Endothelial cell of umbilical vein (primary cell): ENCODE data around the gene FLVCR2. TPM values are rescaled to one million over a fixed set of nuclear protein-coding genes. Genes with fewer than 3 reads are reported as not detected.

ENCODE experiments used
- BruUV-seq: library from RNA; stranded (reverse); fragments of 400-500 nt; replicated peaks from 2 replicates; lab custom pipeline; 2021; lab: Mats Ljungman, UMichigan
- CTCF ChIA-PET: fragments of 300-600, 350-600 bp; sonication (Branson Sonifier 250); formaldehyde crosslinking; loops from one replicate; lab custom pipeline; 2021; ENCODE audit warnings: antibody characterized with exemption, inconsistent platforms; lab: Charles Lee
- POLR2A ChIA-PET: fragments of 300-600, 350-600 bp; sonication (Branson Sonifier 250); formaldehyde crosslinking; loops from one replicate; lab custom pipeline; 2021; ENCODE audit warnings: antibody characterized with exemption, inconsistent platforms; lab: Charles Lee
- DNase-seq: peaks from one replicate; pipeline ENCODE4 v3.0.0-alpha.2; 2011; ENCODE audit warnings: low read depth, low spot score
- FAIRE-seq: peaks from 2 replicates; lab custom pipeline; 2011; peaks lifted over from hg19 to GRCh38; lab: Jason Lieb, UNC
- H2AFZ ChIP-seq: 2 replicates; pipeline ENCODE4 v1.6.0; 2012; ENCODE audit warnings: low read depth, low read length, control low read depth, inconsistent platforms
- H3K27ac ChIP-seq: 2 replicates; pipeline ENCODE4 v1.5.1; 2011; ENCODE audit warnings: low read depth, mild to moderate bottlenecking, control low read depth, low read length, moderate library complexity; ENCODE audit not compliant: insufficient read depth
- H3K27me3 ChIP-seq, 2 experiments: 2 replicates each; pipeline versions ENCODE4 v1.6.0 to v1.6.1; 2011; ENCODE audit warnings: low read length in 2 of 2, mixed read lengths in 1 of 2; ENCODE audit not compliant: control insufficient read depth in 2 of 2, insufficient read depth in 2 of 2
- H3K36me3 ChIP-seq, 2 experiments: 2 replicates in 1 of 2; 3 replicates in 1 of 2; pipeline ENCODE4 v1.5.1; 2011; ENCODE audit warnings: low read length in 2 of 2, mild to moderate bottlenecking in 1 of 2, moderate library complexity in 1 of 2; ENCODE audit not compliant: control insufficient read depth in 2 of 2, insufficient read depth in 2 of 2; ENCODE audit errors: extremely low read depth in 1 of 2
- H3K4me1 ChIP-seq: 3 replicates; pipeline ENCODE4 v1.5.1; 2011; ENCODE audit warnings: mild to moderate bottlenecking, low read length; ENCODE audit not compliant: control insufficient read depth, insufficient read depth; ENCODE audit errors: extremely low read depth
- H3K4me2 ChIP-seq: 2 replicates; pipeline ENCODE4 v1.6.1; 2011; ENCODE audit warnings: low read length, control low read depth, mixed read lengths; ENCODE audit not compliant: insufficient read depth
- H3K4me3 ChIP-seq, 3 experiments: fragments of 200-600 bp in 1 of 3; sonication (generic), shearing (Covaris generic) in 1 of 3; replicated peaks in 1 of 3; 2 replicates each; pipeline ENCODE4 v1.5.1; 2011 to 2016; ENCODE audit warnings: control low read depth in 3 of 3, low read length in 3 of 3, mild to moderate bottlenecking in 2 of 3, inconsistent platforms in 1 of 3, low read depth in 1 of 3, moderate library complexity in 1 of 3; ENCODE audit not compliant: insufficient read depth in 1 of 3
- H3K79me2 ChIP-seq: 2 replicates; pipeline ENCODE4 v1.6.0; 2012; ENCODE audit warnings: low read length, inconsistent platforms; ENCODE audit not compliant: control insufficient read depth, insufficient read depth
- H3K9ac ChIP-seq: replicated peaks from 2 replicates; pipeline ENCODE3; 2011; ENCODE audit warnings: low read length, control low read depth; ENCODE audit not compliant: insufficient read depth; ENCODE audit errors: extremely low read depth
- H3K9me1 ChIP-seq: replicated peaks from 3 replicates; pipeline ENCODE4 v1.6.0; 2011; ENCODE audit warnings: mild to moderate bottlenecking, low read length; ENCODE audit not compliant: control insufficient read depth, insufficient read depth; ENCODE audit errors: extremely low read depth
- H3K9me3 ChIP-seq: replicated peaks from 2 replicates; pipeline ENCODE4 v1.5.1; 2012; ENCODE audit warnings: low read length, inconsistent platforms; ENCODE audit not compliant: control insufficient read depth, insufficient read depth
- H4K20me1 ChIP-seq: replicated peaks from 2 replicates; pipeline ENCODE3; 2011; ENCODE audit warnings: mild to moderate bottlenecking, low read length; ENCODE audit not compliant: control insufficient read depth, insufficient read depth; ENCODE audit errors: extremely low read depth
- EZH2 ChIP-seq: IDR thresholded peaks from 2 replicates; pipeline ENCODE4 v1.6.1; 2012; ENCODE audit warnings: borderline replicate concordance, low read depth, mild to moderate bottlenecking, moderate library complexity, low read length, inconsistent platforms; ENCODE audit not compliant: severe bottlenecking
- FOS ChIP-seq: IDR thresholded peaks from 2 replicates; pipeline ENCODE4 v1.6.1; 2011; ENCODE audit warnings: mild to moderate bottlenecking, low read length, moderate library complexity, borderline replicate concordance; ENCODE audit not compliant: insufficient read depth
- GATA2 ChIP-seq: IDR thresholded peaks from 2 replicates; pipeline ENCODE4 v1.7.0; 2011; ENCODE audit warnings: low read depth, mild to moderate bottlenecking, moderate library complexity, mixed read lengths, low read length; ENCODE audit not compliant: insufficient read length, insufficient read depth
- JUN ChIP-seq: IDR thresholded peaks from 2 replicates; pipeline ENCODE4 v1.6.1; 2011; ENCODE audit warnings: borderline replicate concordance, low read depth; ENCODE audit not compliant: insufficient read length, insufficient read depth
- MYC ChIP-seq: IDR thresholded peaks from one replicate; pipeline ENCODE4 v1.6.1; 2011; ENCODE audit warnings: mild to moderate bottlenecking, low read depth, low read length
- POLR2A ChIP-seq: IDR thresholded peaks from 2 replicates; pipeline ENCODE4 v1.6.1; 2012; ENCODE audit warnings: low read depth, mild to moderate bottlenecking, control low read depth, low read length
- POLR2AphosphoS5 ChIP-seq: IDR thresholded peaks from 2 replicates; pipeline ENCODE4 v1.6.1; 2012; ENCODE audit warnings: low read depth, mild to moderate bottlenecking, control low read depth, low read length, moderate library complexity; ENCODE audit not compliant: insufficient read depth
- dilution Hi-C: fragments of 300-500 bp; cut with MboI; formaldehyde crosslinking; loops from one replicate; pipeline ENCODE4 v1.15.0; 2019; ENCODE audit warnings: low sequenced_read_pairs; ENCODE audit not compliant: extremely low pct_ligation_motif_present
- intact Hi-C: fragments of 100-400 bp; cut with micrococcal nuclease; formaldehyde crosslinking; loops from one replicate; pipeline ENCODE4 v1.10.0; 2022
- polyA plus RNA-seq, 4 experiments: library from polyadenylated mRNA; depleted of rRNA in 3 of 4; stranded (reverse) in 3 of 4; unstranded in 1 of 4; fragments of >200 nt; gene quantifications; 2 replicates each; pipeline versions ENCODE4 v1.2.1 to v1.2.3, GENCODE V29; 2011 to 2012; ENCODE audit warnings: missing spikeins in 1 of 4
- total RNA-seq: library from RNA; stranded (reverse); gene quantifications from 2 replicates; pipeline ENCODE4 v1.2.3, GENCODE V29; 2021
- TF ChIP-seq, protein P1 (sequence below): IDR thresholded peaks from 2 replicates; pipeline ENCODE4 v1.6.1; 2011; ENCODE audit not compliant: insufficient read depth, insufficient read length
- TF ChIP-seq, protein P2 (sequence below), 2 donors: IDR thresholded peaks; 1 replicate in 1 of 2; 2 replicates in 1 of 2; pipeline ENCODE4 v1.5.1; 2011; ENCODE audit warnings: low read length in 2 of 2, mild to moderate bottlenecking in 2 of 2, moderate library complexity in 2 of 2, control low read depth in 1 of 2, inconsistent platforms in 1 of 2, low read depth in 1 of 2; ENCODE audit not compliant: insufficient read depth in 1 of 2; ENCODE audit errors: extremely low read depth in 1 of 2

FLVCR2 gene
- total and polyA plus RNA-seq, 2 donors (not counting 3 experiments of a cell fraction or from before 2014, with no cell fraction given) = 1.4 to 4.9 TPM

DNA sequence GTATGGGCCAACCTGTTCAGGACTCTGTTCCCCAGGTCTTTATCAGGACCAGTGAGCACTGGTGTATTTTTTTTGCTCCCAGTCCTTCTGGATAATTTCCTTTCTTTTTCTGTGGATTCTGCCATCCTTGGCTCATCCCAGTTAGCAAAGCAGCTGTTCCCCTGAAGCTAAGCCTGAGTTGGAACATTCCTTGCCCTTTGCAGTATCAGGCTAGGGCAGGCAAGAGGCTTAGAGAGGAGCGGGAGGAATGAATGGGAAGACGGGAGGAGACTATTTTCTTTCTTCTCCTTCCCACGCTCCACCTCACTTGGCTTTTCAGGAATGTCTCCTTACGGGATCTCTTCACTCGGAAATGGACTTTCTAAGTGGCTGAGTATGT, 53.0 kb downstream of the FLVCR2 start:
- no peak overlapping the region for H2AFZ ChIP-seq
- CTCF ChIA-PET = interaction anchor here (0.6 kb wide), 1 partner anchor 14 kb away, joined by 3 read pairs; no protein-coding TSS in a partner anchor
- TF ChIP-seq, protein P1, sequence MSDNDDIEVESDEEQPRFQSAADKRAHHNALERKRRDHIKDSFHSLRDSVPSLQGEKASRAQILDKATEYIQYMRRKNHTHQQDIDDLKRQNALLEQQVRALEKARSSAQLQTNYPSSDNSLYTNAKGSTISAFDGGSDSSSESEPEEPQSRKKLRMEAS = no peak
- no peak for TF ChIP-seq GATA2
- no peak for TF ChIP-seq EZH2
- no peak for TF ChIP-seq POLR2A
- TF ChIP-seq FOS = no peak
- no peak for TF ChIP-seq JUN
- no peak for TF ChIP-seq POLR2AphosphoS5
- no peak for TF ChIP-seq MYC
- TF ChIP-seq, protein P2, sequence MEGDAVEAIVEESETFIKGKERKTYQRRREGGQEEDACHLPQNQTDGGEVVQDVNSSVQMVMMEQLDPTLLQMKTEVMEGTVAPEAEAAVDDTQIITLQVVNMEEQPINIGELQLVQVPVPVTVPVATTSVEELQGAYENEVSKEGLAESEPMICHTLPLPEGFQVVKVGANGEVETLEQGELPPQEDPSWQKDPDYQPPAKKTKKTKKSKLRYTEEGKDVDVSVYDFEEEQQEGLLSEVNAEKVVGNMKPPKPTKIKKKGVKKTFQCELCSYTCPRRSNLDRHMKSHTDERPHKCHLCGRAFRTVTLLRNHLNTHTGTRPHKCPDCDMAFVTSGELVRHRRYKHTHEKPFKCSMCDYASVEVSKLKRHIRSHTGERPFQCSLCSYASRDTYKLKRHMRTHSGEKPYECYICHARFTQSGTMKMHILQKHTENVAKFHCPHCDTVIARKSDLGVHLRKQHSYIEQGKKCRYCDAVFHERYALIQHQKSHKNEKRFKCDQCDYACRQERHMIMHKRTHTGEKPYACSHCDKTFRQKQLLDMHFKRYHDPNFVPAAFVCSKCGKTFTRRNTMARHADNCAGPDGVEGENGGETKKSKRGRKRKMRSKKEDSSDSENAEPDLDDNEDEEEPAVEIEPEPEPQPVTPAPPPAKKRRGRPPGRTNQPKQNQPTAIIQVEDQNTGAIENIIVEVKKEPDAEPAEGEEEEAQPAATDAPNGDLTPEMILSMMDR (IDR thresholded peaks at IDR 0.05; ENCODE audit: extremely low read depth in 1 of 2, insufficient read depth in 1 of 2, low read depth in 1 of 2, low read length in 2 of 2) = no peak

More for the DNA sequence above, 53.0 kb downstream of the FLVCR2 start:
- no peaks in the 10 kb centered on the region for H3K4me1 ChIP-seq
- no peak overlapping the region for H3K9ac ChIP-seq
- DNase-seq (no peak), FAIRE-seq (no peak)
- H3K27ac ChIP-seq = no peak overlapping the region
- H3K4me3 ChIP-seq = no peak overlapping the region
- H3K4me2 ChIP-seq = no peak overlapping the region
- no TSS peak for BruUV-seq
- intact Hi-C loops (no loop called here), dilution Hi-C loops (no loop called here)
- H3K9me3 ChIP-seq = no peaks in the 10 kb centered on the region
- H3K27me3 ChIP-seq = peaks cover 0 to 7% of the 10 kb centered on the region in 2 experiments
- H3K79me2 ChIP-seq = no peaks in the 10 kb centered on the region
- no peaks in the 10 kb centered on the region for H4K20me1 ChIP-seq
- POLR2A ChIA-PET = no interaction called here
- H3K9me1 ChIP-seq = no peaks in the 10 kb centered on the region
- no peaks in the 10 kb centered on the region for H3K36me3 ChIP-seq
